DND-41 (cell line): Measurements from ENCODE around the gene LASP1NB.

Source experiments
- ATAC-seq: fragments of 200-7000 bp; cut with Tn5 transposase; 3 replicates; pipeline ENCODE4 v1.9.1; 2021; ENCODE audit warnings: low read depth; ENCODE audit not compliant: insufficient read depth
- DNase-seq: peaks from one replicate; pipeline ENCODE4 v3.0.0-alpha.2; 2020
- H2AFZ ChIP-seq: 2 replicates; pipeline ENCODE4 v1.6.0; 2012; ENCODE audit warnings: low read depth, low read length
- H3K27ac ChIP-seq: 2 replicates; pipeline ENCODE4 v1.5.1; 2012; ENCODE audit warnings: low read length, inconsistent platforms
- H3K27me3 ChIP-seq: fragments of 200-600 bp; sonication (generic); 2 replicates; pipeline ENCODE4 v1.6.0; 2012; ENCODE audit warnings: low read length, mild to moderate bottlenecking, inconsistent platforms; ENCODE audit not compliant: insufficient read depth, poor library complexity
- H3K36me3 ChIP-seq: 2 replicates; pipeline ENCODE4 v1.5.1; 2012; ENCODE audit warnings: low read length, inconsistent platforms; ENCODE audit not compliant: insufficient read depth
- H3K4me1 ChIP-seq: 2 replicates; pipeline ENCODE4 v1.5.1; 2012; ENCODE audit warnings: mild to moderate bottlenecking, low read length; ENCODE audit not compliant: insufficient read depth
- H3K4me2 ChIP-seq: 2 replicates; pipeline ENCODE4 v1.6.0; 2012; ENCODE audit warnings: mild to moderate bottlenecking, moderate library complexity, low read length, inconsistent platforms; ENCODE audit not compliant: insufficient read depth
- H3K4me3 ChIP-seq, 2 experiments: fragments of 200-600 bp in 1 of 2; shearing (Covaris generic) in 1 of 2; 2 replicates each; pipeline ENCODE4 v1.5.1; 2012 to 2016; ENCODE audit warnings: inconsistent platforms in 2 of 2, low read length in 2 of 2, mild to moderate bottlenecking in 2 of 2, low read depth in 1 of 2, moderate library complexity in 1 of 2
- H3K79me2 ChIP-seq: 2 replicates; pipeline ENCODE4 v1.6.0; 2012; ENCODE audit warnings: low read length, inconsistent platforms; ENCODE audit not compliant: insufficient read depth
- H3K9ac ChIP-seq: 2 replicates; pipeline ENCODE4 v1.6.0; 2012; ENCODE audit warnings: low read depth, mild to moderate bottlenecking, inconsistent platforms, low read length, moderate library complexity
- H3K9me3 ChIP-seq: 2 replicates; pipeline ENCODE4 v1.5.1; 2012; ENCODE audit warnings: low read length, moderate library complexity, mild to moderate bottlenecking, inconsistent platforms; ENCODE audit not compliant: insufficient read depth, severe bottlenecking
- H4K20me1 ChIP-seq: 2 replicates; pipeline ENCODE4 v1.6.0; 2012; ENCODE audit warnings: low read length; ENCODE audit not compliant: insufficient read depth
- EZH2 ChIP-seq: IDR thresholded peaks from 3 replicates; pipeline ENCODE4 v1.6.1; 2012; ENCODE audit warnings: borderline replicate concordance, low read depth, mild to moderate bottlenecking, moderate library complexity, low read length, inconsistent platforms; ENCODE audit not compliant: severe bottlenecking
- TF ChIP-seq, protein P1 (sequence below): IDR thresholded peaks from 2 replicates; pipeline ENCODE4 v1.5.1; 2012; ENCODE audit warnings: borderline replicate concordance, low read length, moderate library complexity, mild to moderate bottlenecking; ENCODE audit not compliant: poor library complexity, severe bottlenecking; ENCODE audit errors: extremely low read depth

The LASP1NB gene

DNA sequence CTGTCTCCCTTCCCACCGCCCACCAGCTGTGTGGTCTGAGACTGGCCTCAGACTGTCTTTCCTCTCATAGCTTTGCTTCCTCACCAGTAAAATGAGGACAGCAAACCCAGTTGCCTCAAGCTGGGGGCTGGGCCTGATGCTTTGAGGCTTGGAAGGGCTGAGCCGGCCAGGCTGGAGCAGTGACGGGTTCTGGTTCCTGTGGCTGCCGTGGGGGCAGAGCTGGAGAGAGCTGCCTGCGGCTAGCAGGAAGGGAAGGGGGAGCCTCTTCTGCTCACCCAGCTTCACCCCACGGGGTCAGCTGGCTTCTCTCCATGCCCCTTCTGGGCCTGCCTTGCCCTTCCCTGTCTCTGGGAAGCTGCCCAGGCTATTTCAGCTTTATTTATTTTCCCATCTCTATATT is 31.8 kb upstream of the LASP1NB start:
- H3K27ac ChIP-seq = no peak overlapping the region
- H3K9ac ChIP-seq = no peak overlapping the region
- TF ChIP-seq, protein P1, sequence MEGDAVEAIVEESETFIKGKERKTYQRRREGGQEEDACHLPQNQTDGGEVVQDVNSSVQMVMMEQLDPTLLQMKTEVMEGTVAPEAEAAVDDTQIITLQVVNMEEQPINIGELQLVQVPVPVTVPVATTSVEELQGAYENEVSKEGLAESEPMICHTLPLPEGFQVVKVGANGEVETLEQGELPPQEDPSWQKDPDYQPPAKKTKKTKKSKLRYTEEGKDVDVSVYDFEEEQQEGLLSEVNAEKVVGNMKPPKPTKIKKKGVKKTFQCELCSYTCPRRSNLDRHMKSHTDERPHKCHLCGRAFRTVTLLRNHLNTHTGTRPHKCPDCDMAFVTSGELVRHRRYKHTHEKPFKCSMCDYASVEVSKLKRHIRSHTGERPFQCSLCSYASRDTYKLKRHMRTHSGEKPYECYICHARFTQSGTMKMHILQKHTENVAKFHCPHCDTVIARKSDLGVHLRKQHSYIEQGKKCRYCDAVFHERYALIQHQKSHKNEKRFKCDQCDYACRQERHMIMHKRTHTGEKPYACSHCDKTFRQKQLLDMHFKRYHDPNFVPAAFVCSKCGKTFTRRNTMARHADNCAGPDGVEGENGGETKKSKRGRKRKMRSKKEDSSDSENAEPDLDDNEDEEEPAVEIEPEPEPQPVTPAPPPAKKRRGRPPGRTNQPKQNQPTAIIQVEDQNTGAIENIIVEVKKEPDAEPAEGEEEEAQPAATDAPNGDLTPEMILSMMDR = no peak
- no peak for TF ChIP-seq EZH2

DNA sequence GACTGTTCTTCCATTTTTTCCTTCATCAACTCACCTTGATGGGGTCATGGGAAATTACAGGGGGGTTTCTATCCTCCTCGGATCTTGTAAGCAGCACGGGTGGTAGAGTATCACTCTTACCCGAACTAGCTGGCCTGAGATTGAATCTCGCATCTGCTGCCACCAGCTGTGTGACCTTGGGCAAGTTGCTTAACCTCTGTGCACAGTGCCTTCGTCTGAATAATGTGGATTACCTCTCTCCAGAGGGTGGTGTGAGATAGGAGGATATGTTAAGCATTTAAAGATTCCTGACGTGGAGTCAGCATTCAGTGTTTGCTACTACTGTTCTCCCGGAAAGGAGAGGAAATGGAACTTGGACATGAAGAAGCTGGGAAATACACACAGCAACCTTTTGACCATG is 31.1 kb upstream of the LASP1NB start:
- Histone ChIP-seq H3K27me3 (no peaks in the 10 kb centered on the region), H3K36me3 (peaks cover 90% of the 10 kb centered on the region), H3K79me2 (peaks cover 9% of the 10 kb centered on the region), H3K4me3 (no peak overlapping the region), H3K4me1 (peaks cover 42% of the 10 kb centered on the region), H3K9me3 (no peaks in the 10 kb centered on the region), H3K9ac (no peak overlapping the region), H4K20me1 (peaks cover 14% of the 10 kb centered on the region), H3K4me2 (no peak overlapping the region), H3K27ac (no peak overlapping the region), H2AFZ (no peak overlapping the region)
- DNase-seq (no peak), ATAC-seq (no peak)
- TF ChIP-seq EZH2 = no peak
- TF ChIP-seq, protein P1 = no peak

More for the DNA sequence above, 31.8 kb upstream of the LASP1NB start:
- Histone ChIP-seq H2AFZ (no peak overlapping the region), H3K4me1 (peaks cover 35% of the 10 kb centered on the region), H3K79me2 (peaks cover 13% of the 10 kb centered on the region), H3K27me3 (no peaks in the 10 kb centered on the region), H3K9me3 (no peaks in the 10 kb centered on the region), H3K4me2 (no peak overlapping the region), H3K4me3 (no peak overlapping the region), H3K36me3 (peaks cover 87% of the 10 kb centered on the region), H4K20me1 (peaks cover 16% of the 10 kb centered on the region)
- ATAC-seq = no peak
- no peak for DNase-seq

DNA sequence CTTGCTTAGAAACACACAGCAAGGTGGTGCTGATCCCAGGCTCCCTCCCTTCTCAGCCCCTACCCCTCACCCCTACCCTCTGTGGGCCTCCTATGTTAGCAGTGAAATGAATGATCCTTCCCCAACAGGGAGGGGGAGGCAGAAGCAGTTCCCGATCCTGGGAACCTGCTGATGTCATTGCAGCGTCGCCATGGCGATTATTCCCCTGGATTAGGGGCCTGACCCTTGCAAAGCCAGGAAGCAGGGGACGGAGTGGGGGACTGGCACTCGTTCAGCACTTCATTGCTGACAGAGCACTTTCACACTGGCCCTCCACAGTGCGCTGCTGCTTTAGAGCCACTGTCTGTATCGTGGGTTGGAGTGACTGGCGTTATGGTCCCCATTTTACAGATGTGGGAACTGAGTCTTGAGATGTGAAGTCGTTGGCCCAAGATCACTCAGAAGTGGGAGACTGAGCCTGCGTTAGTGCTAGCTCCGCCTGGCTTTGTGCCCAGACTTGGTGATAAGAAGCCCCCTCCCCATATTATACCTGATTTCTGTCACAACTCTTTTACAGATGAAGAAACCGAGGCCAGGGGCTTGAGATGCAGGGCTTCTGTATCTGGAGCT is 29.0 kb upstream of the LASP1NB start:
- no peaks in the 10 kb centered on the region for H3K27me3 ChIP-seq
- TF ChIP-seq, protein P1 = no peak
- no peak for TF ChIP-seq EZH2
- H3K79me2 ChIP-seq = peaks cover 12% of the 10 kb centered on the region
- peak overlapping the region; percentile 49 for H3K9ac ChIP-seq
- ATAC-seq = no peak
- peaks cover 7% of the 10 kb centered on the region; the same call in 1 of the 2 replicates for H4K20me1 ChIP-seq
- H3K4me2 ChIP-seq = peak overlapping the region; percentile 56; the same call in 1 of the 2 replicates
- H3K4me3 ChIP-seq = no peak overlapping the region
- no peak overlapping the region for H2AFZ ChIP-seq
- H3K4me1 ChIP-seq = peaks cover 48% of the 10 kb centered on the region
- H3K36me3 ChIP-seq = peaks cover 84% of the 10 kb centered on the region
- no peaks in the 10 kb centered on the region for H3K9me3 ChIP-seq
- no peak for DNase-seq
- peak overlapping the region; percentile 95 for H3K27ac ChIP-seq
